HG02759 (cell line): ENCODE results near the gene EEPD1.
A peak's percentile ranks its signal among the peaks of the same experiment; 100 is the strongest.

Source experiments
- ATAC-seq: cut with Tn5 transposase; IDR thresholded peaks from one replicate; pipeline ENCODE4 v1.9.1; 2021; ENCODE audit warnings: mild to moderate bottlenecking, moderate library complexity; ENCODE audit not compliant: unreplicated experiment

EEPD1 gene

DNA sequence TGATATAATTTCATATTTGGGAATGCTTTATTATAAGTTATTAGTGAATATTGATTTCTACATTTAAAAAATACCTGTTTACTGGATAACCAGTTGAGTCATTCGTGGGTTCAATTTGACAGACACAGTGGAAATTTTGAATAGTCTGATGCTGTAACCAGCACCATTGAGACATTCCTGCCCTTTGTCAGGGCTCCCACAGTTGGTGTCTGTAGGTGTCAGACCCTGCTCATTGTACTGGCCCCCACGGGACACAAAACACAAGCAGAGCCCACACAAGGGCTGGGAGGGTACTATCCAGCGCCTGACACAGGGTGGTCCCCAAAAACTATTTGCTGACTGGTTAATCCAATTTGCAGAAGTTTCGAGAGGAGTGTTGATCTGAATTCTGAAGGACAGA is 35.9 kb downstream of the EEPD1 start:
- no peak for ATAC-seq

DNA sequence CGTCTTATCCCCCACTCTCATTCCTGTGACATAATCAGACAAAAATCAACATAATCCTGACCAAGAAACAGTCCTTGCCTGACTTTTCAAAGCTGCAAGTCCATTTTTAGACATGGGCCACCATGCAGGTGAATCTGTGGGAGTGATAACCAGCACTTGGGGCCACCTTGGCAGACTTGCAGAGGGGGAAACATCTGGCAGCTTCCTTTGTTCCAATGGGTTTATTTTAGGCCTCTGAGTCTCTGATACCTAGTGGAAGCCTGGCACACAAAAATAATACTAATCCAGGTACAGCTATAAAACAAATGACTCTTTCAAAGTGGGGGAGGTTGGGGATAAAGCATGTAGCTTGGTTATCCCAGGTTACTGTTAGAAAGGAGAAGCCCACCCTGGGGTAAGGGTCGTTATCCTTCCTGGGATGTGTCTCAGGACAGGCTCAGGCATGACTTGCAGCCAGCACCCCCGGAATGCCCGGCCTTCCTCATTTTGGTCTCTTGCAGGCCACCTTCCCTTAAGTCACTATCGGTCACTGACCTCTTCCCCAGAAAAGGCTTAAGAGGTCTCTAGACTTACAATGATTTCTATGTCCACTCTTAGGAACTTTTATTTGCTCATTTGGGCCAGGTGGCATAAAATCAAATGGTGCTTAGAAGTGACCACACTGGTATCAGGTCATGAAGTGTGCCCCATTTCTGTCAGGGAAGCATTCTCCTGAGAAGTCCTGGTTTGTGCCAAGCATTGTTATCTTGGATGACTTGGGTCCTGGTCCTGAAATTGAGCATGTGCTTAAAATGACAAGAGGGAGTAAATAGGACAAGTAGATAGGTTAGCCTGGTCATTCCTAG is 37.6 kb downstream of the EEPD1 start:
- no peak for ATAC-seq

DNA sequence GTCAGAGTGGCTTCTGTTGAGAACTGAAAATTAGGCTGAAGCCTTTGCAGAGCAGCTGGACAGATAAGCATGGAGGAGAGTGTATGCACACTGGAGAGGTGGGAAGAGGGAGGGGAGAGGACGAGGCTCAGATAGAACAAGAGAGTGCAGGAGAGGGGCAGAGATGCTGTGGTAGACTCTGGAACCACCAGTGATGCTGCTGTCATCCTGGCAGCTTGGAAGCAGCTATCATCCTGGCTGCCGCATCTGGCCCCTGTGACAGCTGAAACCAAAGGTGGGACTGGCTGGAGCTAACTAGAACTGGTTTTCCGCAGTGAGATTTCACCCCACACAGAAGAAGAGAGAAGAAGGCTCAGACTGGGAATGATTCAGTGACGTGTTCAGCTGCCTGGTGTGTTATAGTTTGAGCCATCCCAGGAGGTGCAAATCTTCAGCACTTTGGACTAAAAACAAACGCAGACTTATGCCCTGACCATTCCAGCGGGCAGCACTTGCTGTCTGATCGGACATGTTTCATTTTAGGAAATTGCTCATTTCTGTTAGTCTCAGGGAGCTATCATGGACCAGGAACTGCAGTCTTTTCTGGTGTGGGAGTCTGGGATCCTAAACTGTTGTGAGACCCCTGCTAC is 38.4 kb downstream of the EEPD1 start:
- ATAC-seq, result peak; percentile 26

DNA sequence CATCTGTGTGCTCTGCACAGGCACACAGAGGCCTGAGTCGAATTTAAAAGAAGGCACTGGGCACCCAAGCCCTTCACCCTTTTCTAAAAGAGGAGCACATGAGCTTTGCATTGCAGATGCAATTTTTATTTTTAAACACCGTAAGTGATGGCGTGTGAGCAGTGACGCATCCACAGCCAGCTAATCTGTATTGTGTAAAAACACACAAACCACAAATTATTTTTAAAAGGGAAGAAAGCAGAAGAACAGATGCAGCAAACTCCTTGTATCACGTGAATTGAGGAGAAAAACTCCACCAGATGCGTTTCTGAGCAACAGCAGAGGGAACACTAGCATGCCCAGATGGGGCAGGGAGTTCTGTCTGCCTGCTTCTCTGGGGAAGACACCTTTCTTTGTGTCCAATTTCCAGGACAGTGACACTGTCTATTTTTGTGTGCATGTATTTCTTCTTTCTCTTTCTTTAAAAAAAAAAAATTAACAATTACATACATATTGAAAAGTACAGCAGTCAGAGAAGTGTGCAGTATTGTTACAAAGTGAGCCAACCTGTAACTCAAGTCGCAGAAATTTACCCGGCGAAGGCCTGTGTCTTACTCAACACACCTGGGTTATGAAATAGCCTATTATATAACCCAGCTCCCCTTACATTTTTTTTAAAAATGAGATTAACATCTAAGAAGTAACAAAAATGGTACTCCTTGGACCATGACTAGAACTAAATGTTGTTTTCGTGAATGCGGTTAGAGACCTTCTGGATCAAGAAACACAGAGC is 39.2 kb downstream of the EEPD1 start:
- ATAC-seq, result peak; percentile 63

DNA sequence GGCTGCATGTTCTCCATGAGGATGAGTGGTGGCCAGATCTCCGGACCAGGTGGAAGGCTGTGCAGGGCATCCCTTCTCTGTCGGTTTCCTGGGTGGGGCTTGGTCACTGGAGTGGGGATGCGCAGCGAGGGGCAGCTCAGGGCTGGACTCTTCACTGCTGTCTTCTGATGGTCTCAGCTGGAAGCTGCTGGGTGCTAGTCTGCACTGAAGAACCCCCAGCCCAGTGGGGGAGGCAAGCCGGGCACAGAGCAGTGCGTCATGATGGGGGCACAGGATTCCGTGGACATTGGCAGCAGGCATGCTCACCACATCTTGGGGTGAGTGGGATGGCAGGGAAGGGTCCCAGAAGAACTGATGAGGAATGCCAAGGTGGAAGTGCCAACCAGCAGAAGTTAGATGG is 39.8 kb downstream of the EEPD1 start:
- no peak for ATAC-seq

DNA sequence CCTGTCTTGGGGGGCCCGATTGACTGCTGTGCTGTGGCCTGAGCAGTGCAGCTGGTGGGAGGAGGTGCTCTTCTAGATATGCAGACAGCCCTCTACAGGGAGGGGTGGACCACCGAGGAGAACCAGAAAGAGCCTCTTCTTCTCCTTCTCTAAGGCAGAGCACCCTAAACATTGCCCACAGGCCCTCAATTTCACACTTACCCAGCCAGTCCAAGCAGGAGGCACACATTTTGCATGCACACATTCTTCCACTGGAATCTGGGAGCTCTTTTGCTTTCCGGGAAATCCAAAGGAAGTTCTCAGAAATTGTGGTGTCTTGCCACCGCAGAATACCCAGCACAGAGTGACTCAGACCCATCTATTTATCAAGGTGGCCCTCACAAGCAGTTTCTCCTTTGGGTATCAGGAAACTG is 45.8 kb downstream of the EEPD1 start:
- ATAC-seq, result no peak

DNA sequence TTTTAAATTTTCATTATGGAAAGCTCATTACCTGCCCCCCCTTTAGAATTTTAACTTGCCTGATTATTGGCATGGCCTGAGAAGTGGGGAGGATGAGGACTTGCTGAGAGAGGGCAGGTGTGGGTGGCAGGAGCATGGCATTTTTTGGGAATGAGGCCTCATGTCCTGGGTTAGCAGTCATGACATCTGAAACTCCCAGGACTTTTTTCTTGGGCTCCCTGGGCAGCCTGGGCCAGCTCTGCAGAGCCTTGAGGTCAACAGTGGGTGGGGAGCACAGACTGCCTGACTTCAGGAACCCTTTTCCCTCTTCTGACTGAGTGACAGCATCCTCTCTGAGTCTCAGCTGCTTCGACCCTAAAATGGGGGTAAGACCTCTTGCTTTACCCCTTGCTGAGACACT is 46.3 kb downstream of the EEPD1 start:
- no peak for ATAC-seq

DNA sequence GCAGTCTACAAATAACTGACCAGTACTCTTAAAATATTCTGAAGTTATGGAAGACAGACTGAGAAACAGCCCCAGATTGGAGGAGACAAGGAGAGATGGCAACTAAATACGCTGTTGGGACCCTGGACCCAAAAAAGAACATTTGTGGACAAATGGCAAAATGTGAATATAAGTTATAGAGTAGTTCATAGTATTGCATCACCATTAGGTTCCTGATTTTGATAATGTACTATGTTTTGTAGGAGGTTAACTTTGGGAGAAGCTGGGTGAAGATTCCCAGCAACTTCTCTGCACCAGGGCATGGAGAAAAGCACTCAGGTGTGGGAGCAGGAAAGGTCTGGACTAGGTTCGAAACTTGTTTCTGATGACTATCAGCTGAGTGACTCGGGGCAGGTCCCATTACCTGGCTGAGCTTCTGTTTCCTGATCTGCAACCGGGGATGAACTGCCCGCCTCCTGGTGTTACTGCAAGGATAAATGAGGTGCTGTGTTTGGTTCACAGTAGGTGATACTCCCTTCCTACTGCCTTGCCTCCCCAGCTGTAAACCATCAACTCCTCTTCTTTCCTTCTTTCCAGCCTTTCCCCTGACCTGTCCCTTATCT is 48.2 kb downstream of the EEPD1 start:
- no peak for ATAC-seq

DNA sequence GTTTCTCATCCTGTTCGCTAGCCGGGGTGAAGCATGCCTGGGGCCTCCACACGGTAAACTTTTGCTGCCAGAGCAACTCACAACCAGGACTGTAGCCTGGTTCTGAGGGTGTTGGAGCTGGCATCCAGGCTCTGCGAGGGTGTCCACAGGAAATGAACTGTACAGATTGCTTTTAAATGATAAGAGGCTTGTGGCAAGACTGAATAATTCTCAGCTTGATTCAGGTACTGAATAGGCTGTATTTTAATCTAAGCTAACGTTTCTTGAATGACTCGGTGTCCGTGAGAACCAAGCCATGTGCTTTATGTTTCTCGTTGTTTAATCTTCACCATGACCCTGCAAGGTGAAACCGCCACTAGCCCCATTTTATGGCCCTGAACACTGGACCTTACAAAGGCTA is 49.3 kb downstream of the EEPD1 start:
- ATAC-seq, result no peak

DNA sequence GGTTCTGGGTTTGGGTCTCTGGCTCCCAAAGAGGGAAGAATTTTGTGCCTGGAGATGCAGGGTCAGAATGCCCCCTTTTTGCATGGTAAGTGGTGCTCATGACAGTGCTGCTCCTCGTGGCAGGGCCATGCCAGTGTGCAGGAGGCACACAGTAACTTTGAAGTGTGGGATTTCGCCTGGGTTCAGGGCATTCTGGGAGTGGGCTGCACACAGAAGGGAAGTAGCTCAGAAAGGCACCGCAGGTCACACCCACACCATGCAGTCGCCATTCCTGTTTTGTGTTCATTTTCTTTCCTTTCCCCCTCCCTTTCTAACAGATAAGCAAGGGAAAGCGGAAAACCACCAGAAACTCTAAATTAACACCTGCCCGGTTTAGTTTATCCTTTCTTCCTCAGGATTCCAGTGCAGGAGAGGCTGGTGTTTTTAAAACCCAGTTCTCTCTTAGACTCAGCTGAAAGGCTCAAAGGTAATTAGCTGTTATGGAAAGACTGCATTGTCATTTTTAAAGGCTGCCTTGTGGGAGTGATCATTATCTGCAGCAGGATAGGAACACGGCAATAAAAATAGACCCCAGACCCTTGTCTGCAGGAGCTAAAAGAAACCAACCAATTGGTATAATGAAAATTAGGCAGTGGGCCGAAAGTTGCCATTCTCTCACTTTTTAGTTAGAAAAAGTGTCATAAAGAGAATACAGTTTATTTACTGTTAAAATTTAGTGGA is 50.2 kb downstream of the EEPD1 start:
- ATAC-seq, result no peak

DNA sequence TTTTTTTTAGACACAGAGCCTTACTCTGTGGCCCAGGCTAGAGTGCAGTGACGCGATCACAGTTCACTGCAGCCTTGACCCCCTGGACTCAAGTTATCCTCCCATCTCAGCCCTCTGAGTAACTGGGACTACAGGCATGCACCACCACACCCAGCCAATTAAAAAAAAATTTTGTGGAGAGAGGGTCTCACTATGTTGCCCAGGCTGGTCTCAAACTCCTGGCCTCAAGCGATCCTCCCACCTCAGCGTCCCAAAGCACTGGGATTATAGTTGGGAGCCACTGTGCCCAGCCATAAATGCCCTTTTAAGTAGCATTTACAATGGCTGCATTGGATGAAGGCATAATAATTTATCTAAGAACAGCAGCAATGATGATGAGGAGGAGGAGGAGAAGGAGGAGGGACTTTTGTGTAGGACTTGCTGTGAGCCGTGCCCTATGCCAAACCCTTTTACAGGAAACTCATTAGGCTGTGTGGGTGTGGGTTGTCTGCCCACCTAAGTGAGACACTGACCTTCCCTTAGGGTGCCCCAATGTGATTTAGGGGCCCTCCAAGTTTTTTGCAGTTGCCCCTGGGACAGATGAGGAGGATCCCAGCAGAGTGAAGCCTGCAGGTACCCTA is 51.1 kb downstream of the EEPD1 start:
- ATAC-seq, result no peak

DNA sequence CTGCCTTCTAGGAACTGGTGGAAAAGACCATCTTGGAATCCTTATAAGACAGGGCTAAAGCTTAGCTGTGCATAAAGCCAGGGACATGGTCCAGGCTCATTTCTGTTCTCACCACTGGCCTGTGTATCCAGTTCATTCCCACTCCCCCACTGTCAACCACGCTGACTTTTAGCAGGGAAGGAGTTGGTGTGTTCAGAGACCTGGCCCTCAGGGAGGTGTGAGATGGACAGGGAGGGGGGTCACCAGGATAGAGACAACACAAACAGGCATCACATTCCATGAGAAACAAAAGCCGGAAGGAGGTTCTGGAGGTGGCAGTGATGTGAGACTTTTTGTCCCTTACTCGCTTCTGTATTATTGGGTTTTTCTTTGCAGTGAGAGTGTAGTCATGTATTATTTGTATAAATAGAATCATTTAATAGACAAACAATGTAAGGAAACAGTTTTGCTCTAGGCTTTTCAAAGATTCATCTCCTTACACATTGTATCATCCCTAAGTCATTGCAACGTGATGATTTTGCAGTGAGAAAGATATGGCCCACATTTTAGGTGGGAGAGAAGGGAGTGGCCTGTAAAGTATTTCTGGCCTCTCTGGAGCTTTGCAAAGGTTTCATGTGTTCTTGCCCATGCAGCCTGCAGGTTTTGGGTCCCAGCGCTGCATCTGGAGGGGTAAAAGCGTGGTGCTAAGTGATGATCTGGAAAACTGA is 52.0 kb downstream of the EEPD1 start:
- ATAC-seq, result no peak

DNA sequence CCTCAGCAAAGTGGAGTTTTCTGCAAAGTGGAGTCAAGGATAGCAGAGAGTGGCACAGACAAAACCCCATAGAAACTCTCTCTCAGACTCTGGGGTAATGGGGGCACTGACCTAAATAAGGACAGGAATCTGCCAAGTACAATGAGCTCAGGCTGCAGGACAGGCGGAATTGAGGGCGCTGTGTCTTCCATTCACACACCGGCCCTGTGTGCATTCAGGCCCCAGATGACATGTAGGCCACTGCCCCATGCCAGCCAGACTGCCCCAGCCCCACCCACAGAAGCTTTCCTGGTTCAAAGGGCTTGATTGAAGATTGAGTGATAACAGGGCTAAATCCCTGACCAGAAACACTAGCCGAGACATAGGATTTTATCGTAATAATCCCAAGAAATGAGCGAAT is 52.7 kb downstream of the EEPD1 start:
- no peak for ATAC-seq

DNA sequence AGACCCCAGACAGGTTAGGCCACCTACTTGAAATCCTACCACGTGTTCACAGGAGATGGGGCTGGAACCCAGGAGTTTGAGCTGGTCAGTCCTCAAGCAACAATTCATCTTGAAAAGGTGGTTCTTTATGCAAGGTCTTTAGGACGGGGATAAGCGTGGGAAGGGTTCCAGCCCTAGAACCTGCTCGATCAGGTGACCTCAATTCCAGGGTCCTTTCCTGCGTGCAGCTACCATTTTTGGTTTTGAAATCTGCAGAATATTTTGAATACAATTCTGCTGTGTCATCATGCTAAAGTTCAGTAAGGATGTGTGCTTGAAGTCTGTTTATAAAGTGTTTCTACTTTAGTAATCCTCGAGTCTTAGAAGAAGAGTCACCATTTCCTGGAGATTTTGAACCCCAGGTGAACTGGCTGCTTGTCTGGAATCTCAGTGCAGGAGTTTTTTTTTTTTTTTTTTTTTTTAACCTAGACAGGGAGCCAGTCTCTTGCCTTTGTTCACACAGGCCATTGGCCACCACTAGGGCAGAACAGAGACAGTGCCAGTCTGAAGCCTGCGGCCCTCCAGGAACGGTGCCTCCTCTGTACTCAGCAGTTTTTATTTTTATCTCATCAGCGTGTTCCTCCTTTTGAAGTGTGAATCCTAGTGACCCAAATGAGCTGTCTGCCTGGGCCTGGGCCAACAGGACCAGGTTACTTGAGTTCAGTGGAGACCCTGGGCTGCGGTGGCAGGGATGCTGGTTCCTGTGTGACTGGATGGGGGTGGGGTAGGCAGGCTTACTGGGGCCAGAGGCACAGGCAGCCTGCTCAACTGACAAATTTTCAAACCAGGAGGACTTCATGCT is 54.6 kb downstream of the EEPD1 start:
- ATAC-seq, result no peak

DNA sequence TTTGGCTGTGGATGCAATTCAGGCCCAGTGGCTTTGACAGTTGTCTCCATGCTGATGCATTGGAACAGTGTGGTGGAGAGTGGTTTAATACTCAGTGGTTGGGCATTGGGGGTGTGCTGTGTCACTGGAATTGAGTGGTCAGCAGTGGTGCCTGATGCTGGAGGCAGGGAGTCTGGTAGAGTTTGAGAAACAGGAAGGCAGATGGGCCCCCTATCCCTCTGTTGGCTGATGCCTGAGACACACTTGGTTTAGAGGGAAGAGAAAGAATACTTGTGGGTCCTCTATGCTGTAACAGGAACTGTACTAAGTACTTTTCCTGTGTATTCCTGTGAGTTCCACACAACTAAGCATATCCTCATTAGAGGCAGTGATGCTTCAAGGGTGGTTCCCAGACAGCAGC is 55.4 kb downstream of the EEPD1 start:
- no peak for ATAC-seq

DNA sequence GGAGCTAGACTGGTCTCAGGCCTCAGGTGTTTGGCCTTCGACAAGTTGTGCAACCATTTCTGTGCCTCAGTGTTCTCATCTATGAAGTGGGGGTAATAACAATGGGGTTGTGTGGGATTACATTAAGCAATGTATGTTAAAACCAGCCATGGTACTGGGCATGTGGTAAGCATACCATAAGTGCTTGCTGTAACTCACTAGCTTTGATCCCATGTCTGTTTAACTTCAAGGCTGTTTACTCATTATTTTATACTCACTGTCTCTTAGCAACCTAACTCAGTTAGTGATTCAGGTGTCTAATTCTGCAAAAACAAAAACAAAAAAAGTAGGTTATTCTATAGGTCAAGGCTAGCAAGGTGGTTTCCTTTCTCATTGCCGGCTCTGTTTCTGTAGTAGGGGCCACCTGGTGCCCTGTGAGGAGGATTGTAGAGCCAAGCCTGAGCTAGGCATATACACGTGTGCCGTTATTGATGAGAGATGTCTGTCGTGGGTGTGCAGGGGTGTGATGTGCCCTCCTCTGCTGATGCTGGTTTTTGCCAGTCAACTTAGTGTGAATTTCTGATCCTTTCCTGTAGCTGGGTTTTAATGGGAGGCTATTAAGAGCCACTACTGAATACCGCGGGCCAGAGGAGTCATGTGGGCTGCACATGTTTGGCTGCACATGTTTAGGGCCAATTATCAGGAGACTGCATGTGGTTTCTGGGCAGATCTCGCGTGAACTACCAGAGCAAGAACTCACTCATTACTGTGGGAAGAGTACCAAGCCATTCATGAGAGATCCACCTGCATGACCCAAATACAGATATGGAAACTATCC is 56.2 kb downstream of the EEPD1 start:
- ATAC-seq, result no peak

DNA sequence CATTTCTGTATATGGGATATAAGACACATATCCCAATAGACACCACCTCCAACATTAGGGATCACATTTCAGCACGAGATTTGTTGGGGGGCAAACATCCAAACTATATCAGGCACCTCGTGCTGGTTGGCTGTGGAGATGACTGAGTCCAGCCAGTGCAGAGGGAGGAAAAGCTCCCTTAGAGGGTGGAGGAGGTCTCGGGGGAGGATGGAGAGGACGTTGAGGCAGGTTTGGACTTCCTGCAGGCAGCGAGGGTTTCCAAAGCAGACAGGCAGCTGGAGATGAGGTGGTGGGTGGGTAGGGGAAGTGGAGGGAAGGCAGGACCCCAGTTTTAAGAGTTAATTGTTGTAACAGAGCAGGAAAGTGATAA is 56.7 kb downstream of the EEPD1 start:
- no peak for ATAC-seq

DNA sequence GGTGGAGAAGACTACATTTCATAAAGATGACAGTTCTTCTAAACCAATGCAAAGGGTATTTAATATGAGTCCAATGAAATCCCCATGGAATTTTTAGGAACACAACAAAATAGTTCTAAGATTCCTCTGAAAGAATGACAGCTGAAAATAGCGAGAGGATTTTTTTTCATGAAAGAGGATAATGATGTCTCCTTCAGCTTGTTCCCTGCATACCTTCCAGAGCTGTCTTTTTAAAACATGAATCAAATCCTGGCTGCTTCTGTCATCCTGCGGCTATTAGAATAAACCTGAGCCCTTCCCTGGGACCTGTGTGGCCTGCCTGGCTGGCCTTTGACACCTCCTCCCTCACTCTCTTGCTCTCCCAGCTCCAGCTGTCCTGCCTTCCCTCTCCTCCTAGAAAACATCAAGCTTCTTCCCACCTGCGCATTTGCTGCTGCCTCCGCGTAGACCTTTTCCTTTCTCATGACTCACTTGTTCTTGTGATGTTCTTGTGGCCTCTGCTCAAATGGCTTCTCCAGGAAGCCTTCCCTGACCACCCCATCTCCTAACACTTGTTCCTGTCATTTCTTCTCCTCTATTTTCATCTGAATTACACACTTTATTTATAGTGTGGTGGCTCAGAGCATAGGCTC is 57.4 kb downstream of the EEPD1 start:
- ATAC-seq, result no peak
